HG02571 (cell line): ENCODE data around the gene CCT2.
"Not testable (repeated sequence)": the region's sequence is repeated elsewhere in the genome, so short reads cannot be mapped to it uniquely, and the experiment has no call there.

Experiments used
- ATAC-seq: cut with Tn5 transposase; IDR thresholded peaks from one replicate; pipeline ENCODE4 v1.9.1; 2021; ENCODE audit warnings: mild to moderate bottlenecking, moderate library complexity; ENCODE audit not compliant: unreplicated experiment

CCT2 gene

GRCh38 chr12:69588527-69588926 is 3.3 kb downstream of the CCT2 start:
- no peak for ATAC-seq

DNA sequence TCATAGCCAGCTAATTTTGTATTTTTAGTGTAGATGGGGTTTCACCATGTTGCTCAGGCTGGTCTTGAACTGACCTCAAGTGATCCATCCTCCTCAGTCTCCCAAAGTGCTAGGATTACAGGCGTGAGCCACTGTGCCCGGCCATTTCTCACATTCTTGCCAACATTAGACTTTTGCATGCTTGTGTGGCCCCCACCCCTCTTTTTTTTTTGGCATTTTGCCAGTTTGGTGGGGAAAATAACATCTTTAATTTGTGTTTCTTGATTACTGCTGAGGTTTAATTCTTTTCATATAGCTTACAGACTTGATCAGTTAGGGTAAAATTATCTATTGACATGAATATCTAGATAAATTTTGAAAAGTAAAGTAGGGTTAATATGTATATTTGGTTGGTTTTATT is 3.8 kb downstream of the CCT2 start:
- no peak for ATAC-seq

DNA sequence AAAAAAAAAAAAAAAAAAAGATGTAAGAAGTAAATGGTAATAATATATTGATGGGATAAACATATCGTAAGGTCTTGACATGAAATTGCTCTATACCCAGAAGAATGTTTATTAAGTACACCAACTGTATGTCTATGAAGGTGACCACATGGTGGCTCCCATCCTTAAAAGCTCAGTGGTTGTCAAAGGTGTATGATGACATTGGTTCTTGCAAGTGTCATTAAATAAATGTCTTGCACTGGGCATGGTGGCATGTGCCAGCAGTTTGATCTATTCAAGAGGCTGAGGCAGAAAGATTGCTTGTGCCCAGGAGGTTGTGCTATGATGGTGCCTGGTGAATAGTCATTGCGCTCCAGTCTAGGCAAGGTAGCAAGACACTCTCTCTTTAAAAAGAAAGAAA is 10.4 kb downstream of the CCT2 start:
- ATAC-seq, result no peak

DNA sequence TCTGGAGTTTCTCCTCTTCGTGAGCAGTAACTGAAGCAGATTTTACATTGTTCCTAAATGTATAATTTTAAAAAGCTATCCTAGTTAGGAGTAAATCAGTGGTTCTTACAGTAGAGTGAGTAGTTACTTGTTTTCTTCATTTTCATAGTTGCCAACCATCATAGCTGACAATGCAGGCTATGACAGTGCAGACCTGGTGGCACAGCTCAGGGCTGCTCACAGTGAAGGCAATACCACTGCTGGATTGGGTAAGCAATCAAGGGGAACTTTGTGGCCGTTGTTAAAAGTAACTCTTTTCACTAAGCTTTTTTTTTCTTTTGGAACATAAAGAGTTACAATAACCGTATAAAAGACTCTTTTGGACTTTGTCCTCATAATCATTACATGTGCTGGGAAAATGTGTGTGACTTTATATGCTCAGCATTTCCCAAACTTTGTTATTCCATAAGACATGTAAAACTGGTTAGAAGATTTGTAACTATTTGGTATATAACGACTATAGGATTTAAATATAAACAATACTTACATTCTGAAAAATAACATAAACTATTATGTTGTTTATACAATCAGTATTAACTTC is 13.0 kb downstream of the CCT2 start:
- no peak for ATAC-seq

- no peak for ATAC-seq
Observed at GRCh38 chr12:69600804-69601203, 15.5 kb downstream of the CCT2 start.

- no peak for ATAC-seq
Observed at GRCh38 chr12:69601962-69602685, 16.9 kb downstream of the CCT2 start.

GRCh38 chr12:69602954-69603353 is 17.7 kb downstream of the CCT2 start:
- ATAC-seq, result no peak

- ATAC-seq, result not testable (repeated sequence)
Observed at GRCh38 chr12:69603556-69603955, 18.3 kb downstream of the CCT2 start.

DNA sequence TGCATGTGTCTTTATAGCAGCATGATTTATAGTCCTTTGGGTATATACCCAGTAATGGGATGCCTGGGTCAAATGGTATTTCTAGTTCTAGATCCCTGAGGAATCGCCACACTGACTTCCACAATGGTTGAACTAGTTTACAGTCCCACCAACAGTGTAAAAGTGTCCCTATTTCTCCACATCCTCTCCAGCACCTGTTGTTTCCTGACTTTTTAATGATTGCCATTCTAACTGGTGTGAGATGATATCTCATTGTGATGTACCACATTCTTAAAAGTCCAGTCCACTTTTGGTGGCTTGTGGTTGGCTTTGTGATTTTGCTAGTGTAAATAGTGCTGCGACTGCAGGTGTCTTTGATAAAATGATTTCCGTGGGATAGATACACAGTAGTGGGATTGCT is 19.0 kb downstream of the CCT2 start:
- ATAC-seq, result not testable (repeated sequence)

- ATAC-seq, result no peak
Observed at GRCh38 chr12:69608114-69608513, 22.9 kb downstream of the CCT2 start.

- ATAC-seq, result no peak
Observed at GRCh38 chr12:69610126-69610525, 24.9 kb downstream of the CCT2 start.

GRCh38 chr12:69610729-69611128 is 25.5 kb downstream of the CCT2 start, which contains the start of gene LRRC10:
LRRC10 (minus strand) TSS chr12:69610907; CDS start chr12:69610838, 69 bp downstream.
- no peak for ATAC-seq

- no peak for ATAC-seq
Observed at GRCh38 chr12:69613351-69613750, 28.1 kb downstream of the CCT2 start.

GRCh38 chr12:69616025-69616424 is 30.8 kb downstream of the CCT2 start:
- ATAC-seq, result no peak

DNA sequence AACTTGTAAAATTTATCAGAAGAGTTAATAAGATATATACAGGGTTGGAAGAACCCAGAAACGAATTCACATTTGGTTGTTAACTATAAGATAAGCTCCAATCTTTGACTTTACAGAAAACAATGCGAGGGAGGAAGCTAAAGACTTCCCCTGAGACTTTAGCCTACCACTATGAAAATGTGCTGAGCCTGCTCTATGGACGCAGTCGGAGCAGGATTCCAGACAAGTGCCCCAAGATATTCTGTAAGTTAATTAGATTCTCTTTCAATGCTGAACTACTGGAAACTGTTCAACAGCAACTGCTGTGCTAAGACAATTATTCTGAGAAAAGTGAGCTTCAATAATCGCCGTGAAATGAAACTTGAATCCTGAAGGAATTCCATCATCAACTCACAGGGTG is 33.8 kb downstream of the CCT2 start:
- ATAC-seq, result no peak

- no peak for ATAC-seq
Observed at GRCh38 chr12:69620077-69620476, 34.8 kb downstream of the CCT2 start.

DNA sequence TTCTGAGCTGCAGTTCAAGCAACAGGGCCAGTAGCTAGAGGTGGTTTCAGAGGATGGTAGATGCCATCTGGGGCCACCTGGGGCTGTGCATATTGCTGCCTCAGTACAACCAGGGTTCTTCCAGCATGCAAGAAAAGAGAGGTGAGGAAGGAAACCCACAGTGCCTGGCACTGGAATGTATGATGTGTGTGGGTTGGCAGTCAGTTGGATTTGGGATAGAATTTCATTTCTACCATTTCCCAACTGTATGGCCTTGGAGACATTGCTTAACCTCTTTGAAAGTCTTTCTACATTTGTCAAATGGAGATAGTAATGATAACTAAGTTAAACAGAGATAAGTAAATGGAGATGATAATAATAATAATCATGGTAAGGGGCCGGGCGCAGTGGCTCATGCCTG is 35.7 kb downstream of the CCT2 start:
- no peak for ATAC-seq

GRCh38 chr12:69621551-69621950 is 36.3 kb downstream of the CCT2 start:
- ATAC-seq, result no peak

DNA sequence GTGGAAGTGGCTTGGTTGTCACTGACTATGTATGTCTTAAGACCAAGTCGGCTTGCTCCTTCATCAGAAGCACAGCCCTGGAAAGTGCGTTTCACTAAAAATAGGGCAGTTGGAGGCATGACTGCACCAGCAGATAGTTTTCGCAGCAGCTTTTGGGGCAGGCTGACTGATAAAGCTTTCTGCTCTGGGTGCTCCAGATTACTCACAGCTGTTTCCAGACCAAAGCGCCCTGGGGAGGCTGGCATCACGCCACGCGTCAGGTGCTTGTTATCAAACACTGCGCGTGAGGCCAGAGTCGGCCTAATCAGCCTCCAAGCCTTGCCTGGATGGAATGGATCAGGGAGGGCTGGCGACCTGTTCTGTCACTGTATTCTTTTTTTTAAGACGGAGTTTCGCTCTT is 38.7 kb downstream of the CCT2 start:
- ATAC-seq, result no peak

- ATAC-seq, result no peak
Observed at GRCh38 chr12:69627501-69627900, 42.2 kb downstream of the CCT2 start.

DNA sequence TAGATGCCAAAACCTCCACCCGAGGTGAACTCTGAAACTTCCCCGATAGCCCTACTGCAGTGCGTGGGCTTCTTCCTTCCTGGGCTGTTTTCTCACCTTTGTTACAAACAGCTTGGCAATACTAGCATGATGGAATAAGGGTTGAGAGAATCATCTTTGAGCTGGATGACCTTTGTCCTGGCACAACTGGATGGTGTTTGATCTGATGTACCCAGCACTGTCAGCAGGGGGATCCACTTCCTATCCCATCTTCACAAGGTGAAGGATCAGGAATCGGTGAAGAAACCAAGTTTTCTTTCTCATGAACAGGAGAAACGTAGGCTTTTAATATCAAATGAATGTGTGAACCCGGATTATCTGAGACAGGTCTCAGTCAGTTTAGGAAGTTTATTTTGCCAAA is 44.9 kb downstream of the CCT2 start:
- no peak for ATAC-seq

GRCh38 chr12:69633061-69633460 is 47.8 kb downstream of the CCT2 start:
- ATAC-seq, result no peak
